ENCODE data around the gene FGF8.

The FGF8 gene

DNA sequence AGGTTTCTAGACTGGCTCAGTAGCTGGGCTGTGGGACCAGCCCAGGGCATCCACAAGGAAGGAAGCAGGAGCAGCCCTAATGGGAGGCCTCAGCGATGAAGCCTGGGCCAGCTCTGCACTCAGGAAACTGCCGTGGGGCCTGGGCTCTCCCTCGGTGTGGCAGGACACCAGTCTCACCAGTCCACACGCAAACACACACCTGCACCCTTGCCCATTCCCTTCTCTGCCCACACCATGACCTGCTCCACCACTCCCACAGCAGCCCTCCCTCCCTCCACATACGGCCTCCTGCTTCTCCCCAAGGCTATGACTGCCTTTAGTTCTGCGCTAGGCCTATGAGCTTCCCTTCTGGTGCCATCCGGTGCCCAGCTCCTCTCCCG lies 7.1 kb downstream of the FGF8 start:
- DNase-seq, result no peak

DNA sequence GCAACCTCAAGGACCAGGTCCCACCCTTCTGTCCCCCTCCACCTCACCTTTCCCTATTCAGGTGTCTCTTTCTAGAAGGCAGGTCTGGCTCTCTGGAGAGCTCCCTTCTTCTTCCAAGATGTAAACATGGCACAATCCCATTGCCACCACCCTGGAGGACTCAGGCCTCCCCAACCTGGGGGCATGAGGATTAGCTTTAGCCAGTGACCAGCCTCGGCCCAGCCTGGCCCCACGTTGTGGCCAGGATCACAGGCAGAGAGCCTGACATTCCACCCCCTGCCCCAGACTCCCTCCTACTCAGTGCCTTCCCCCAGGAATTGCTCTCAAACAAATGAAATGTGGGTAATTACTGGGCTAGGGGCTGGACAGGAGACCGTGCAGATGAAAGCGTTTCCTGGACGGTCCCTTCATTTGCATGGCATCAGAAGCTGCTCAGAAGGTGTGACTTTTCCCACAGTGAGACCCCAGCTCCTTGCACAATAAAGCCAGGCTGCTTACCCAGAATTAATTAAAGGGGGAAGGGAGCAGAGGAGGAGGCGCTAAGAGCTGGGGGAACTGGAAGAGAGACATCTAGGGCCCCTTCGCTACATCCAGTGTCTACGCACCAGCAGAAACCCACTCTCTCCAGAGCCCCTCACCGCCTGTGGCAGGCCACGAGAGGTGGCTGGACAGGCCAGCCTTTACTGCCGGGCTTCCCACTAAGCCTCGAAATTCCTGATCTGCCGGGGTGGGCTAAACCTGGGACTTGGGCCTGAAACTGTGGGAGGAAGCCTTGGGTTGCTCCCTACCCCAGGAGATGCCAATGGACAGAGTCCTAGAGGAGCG lies 7.7 kb downstream of the FGF8 start:
- DNase-seq, result no peak

DNA sequence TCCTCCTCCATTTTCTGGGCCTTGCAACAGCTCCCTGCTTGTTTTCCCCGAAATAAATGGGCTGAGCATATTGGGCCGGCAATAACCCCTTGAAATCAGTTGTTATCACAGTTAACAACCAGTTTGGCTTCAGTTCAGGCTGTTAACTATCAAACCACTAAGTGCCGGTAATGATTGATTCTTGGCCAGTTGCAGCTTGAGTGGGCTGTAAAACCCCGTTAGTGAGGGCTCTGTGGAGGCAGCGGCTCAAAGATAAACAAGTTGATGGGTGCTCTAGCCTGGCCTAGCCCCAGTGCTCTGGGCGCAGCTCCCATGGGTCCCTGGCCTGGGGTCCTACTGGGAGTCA lies 8.3 kb downstream of the FGF8 start:
- no peak for DNase-seq

DNA sequence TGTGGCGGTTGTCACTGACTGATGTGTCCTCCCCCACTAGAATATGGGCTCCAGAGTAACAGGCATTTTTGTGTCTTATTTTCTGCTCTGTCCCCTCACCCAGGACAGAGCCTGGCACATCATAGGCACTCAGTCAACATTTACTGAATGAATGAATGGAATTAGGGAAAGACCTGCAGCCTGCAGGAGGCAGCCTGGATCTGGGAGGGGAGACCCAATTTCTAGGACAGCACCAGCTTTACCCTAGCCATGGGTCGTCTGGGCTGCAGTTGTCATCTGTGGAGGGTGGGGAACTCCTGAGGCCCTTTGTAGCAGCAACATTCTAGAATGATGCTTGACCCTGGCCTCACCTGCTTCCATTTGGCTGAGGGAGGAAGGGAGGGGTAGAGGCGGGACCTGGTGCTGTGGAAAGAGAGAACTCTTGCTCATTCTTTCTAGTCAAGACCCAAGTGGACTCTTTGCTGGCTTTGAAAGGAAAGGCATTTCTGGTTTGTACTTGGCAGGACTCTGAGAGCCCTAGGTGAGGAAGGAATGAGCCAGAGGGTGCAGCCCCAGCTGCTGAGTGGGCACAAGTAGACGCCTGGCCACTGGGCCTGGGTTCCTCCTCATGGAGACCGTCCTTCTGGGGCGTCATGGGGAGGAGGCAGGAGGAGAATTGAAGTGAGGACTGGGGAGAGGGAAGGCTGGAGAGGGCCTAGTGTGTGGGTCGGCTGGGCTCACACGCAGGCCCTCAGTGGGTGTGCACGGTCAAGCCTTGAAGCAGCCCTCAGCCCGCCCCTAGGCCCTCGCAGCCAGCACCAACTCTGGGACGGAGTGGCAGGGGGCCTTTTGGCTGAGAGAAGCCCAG lies 8.9 kb downstream of the FGF8 start:
- no peak for DNase-seq

DNA sequence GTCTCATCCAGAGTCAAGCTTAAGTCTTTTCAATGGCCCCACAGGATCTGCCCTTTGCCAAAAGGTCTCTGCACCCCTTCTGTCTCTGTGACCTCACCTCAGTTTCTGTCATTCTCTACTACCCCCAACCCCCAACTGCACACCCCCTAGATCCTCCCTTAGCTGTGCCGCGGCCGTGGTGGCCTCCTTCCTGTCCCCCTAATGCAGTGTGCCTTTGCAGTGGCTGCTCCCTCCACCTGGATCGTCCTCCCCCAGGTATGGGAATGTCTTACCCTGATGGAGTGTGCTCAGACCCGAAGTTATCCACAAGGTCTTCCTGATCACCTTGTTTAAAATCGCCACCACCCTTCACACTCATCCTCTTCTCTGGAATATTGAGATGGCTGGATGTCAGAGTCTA lies 9.6 kb downstream of the FGF8 start:
- no peak for DNase-seq

DNA sequence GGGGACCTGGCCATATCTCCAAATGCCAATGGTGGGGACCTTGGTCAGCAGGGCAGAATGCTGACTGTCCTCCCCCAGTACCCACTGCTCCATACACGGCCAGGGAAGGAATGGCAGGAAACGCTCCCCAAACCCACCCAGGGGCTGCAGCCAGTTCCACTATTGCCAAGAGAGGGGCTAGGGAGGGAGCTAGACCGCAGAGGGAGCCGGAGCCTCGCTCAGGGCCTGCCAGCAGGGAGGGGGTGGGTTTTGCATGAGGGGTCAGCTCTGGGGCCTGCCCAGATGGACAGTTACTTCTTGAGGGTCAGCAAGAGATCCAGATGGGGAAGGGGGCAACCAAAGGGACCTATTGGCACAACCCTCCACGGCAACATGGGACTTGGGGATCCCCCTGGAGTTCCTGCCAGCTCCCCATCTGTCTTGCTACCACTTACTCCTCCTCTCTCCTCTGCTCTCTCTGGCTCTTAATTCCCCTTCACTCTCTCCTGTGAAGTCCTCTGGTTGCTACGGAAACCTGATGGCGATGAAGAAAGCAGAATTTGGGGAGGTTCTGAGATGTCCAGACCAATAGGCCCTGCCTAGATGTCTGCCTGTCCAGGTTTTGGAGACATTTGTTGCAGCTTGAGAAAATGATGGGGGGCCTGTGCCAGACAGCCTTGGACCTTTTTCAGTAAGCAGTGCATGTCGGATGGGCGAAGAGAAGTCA lies 12.6 kb downstream of the FGF8 start:
- DNase-seq, result no peak

DNA sequence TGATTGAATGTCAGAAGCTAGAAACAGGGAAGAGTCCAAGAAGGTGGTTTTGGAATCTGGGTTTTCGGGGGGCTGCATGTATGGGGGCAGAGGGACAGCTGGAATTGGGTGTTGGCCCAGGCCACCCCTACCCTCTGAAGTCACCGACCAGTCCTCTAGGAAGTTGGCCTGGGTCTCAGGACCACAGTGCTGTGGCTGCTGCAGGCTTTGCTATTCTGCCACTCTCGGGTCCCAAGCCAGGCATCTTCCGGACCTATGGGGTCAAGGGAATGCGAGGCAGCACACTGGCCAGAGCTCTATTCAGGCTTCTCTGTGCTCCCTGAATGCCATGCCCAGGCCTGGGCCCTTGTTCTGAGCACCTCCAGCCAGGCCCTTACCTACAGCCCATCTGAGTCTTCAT lies 13.2 kb downstream of the FGF8 start:
- no peak for DNase-seq

DNA sequence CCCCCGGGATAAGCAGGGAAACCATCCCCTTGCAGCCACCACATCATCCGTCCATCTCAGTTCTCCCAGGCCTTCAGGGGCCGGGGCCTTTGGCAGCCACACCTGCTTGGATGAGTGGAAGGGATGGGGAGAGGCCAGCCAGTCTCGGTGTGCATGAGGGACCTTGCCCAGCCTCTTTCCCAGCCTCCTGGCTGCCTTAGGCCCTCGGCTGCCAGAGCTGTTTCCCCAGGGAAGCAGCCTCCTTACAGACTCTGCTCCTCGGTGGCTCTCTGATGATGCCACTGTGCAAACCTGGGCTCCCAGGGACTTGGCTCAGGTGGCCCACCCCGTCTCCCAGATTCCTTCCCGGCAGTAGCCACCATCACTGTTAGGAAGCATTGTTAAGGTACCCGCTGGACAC lies 14.7 kb downstream of the FGF8 start:
- DNase-seq, result no peak

DNA sequence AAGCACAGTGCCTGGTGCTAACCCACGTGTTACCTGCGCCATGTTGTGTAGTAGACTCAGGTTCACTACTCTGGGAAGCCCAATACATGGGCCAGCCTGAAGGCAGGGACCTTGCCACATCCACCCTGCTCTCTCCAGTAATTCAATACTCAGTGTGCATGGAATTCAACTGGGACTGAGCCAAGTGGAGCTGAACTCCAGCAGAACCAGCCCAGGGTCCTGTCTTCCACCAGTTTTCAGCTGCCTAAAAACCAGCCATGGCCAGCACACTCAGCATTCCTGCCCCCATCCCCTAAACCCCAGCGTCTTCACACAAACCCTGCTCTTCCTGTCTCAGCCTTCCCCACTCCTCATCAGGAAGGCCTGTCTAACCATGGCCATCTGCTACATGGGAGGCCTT lies 15.4 kb downstream of the FGF8 start:
- no peak for DNase-seq

DNA sequence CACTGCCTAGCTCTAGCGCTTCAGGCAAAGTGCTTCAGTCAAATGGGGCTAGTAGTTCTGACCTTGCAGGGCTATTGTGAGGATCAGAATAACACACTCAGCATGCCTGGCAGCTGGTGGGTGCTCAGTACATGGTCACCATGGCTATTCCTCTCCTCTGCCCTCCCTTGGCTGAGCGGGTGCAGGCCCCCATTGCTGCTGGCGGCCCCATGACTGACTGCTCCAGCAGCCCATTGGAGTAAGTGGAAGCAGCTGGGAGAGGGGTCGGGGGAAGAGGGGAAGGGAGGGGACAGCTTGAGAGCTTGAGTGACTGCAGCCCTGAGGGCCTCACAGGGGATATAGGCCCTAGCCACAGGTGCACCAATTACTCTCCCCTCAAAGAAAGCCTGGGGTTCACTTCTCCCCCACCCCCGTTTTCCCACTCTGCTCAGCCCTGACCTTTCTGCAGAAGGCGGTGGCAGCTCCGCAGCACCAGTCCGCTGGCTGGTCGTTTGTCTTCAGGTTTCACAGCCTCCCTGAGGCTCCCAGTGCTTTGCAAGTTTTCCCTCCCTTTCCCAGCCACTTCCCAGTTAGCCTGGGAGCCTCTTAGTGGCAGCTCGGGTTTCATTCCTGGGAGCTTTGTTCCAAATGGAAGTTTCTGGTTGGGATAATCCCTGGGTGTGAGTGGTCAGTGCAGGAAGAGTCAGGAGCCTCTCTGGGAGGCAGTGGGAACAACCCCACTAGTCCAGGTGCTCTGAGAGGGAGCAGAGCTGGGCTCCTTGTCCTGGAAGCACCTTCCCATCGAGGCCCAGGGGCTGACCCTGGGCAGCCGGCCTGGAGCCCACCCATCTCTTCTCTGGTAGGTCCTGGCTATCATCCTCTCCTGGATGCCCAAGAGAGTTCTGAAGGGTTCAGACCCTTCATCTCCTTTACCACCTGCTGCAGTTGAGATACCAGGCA lies 16.3 kb downstream of the FGF8 start:
- DNase-seq, result no peak

DNA sequence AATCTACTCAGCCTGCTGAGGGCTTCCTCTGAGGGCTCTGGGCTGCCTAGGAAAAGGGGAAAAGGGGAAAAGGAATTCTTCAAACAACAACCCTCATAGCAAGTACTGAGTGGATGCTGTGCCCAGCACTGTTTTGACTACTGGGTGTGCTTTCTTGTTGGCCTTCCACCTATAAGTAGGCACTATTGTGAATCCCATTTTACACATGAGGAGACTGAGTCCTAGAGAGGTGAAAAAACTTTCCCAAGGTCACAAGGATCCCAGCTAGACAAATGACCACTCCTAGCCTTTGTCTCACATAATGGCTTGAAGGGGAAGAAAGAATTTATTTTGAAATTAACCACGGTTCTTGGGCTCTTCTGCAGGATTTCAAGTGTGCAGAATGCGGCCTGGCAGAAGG lies 17.1 kb downstream of the FGF8 start:
- DNase-seq, result no peak

DNA sequence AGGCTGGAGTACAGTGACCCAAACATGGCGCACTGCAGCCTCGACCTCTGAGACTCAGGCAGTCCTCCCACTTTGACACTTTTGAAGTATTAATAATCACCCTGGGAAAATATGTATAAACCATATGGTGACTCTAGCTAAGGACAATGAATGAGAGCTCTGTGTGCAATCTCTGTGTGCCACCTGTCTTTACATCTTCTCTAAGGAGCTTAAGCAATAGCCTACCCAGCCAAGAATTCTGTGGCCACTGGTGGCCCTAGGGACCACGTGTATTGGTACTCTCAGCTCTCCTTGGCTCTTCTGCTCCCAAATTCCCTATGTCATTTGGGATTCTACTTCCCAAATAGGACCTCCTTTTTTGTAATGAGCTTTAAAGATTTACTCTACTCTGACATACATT lies 23.7 kb downstream of the FGF8 start:
- no peak for DNase-seq

DNA sequence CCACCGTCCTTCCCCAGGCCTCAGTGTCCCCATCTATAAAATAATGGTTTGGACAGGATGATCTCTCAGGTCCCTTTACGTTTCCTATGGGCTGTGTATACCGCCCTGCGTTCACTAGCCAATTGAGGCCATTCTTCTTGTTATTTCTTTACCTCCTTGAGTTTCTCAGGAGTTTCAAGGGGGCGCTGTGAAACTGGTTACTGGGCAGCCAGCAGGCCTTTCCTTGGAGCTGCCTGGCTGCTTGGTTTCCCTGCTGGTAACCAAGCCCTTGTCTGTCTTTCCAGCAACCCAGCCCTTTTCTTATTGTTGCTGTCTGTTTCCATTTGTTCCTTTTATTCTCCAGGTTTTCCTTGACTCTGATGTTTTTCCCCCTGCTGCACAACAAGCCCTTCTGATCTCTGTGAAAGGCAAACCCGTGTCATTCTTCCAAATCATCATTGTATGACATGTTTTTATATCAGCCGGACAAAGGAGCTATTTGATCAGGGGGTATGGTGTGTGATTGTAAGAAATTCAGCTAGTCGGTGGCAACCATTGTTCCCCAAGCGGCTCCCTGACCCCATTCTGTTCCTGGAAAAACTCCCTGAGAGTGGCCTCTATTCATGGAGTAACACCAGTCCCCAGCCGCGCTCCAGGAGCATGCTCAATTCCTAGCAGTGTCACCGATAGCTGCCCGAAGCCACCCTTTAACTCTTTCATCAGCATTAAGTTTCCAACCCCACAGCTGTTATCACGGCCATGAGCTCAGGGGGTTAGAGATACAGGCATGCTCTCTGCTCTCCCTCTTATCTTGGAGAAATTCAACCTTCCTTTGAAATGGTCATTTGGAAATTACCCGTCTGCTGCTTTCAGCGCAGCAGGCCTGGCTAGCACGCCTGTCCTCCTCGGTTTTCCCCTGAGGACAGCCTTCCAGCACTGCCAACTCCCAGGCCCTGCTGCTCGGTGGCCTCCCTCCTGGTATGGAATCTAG lies 26.6 kb downstream of the FGF8 start:
- no peak for DNase-seq

DNA sequence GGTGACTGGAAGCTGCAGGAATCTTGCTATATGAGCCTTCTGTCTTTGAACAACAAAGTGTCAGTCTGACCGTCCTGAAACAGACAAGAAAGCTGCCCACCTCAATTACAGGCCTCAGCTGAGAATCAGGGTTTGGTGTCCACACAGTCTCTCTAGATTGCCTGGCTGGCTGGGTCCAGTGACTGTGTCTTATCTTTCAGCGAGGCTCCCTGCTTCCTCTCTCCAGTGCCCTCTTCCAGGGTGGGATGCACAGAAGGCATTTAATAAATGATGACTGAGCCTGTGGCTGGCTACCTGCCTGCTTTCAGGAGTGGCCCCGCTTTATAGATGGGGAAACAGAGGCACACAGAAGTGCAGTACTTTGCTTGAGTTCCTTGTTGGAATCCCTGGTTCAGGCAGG lies 27.4 kb downstream of the FGF8 start:
- DNase-seq, result no peak

DNA sequence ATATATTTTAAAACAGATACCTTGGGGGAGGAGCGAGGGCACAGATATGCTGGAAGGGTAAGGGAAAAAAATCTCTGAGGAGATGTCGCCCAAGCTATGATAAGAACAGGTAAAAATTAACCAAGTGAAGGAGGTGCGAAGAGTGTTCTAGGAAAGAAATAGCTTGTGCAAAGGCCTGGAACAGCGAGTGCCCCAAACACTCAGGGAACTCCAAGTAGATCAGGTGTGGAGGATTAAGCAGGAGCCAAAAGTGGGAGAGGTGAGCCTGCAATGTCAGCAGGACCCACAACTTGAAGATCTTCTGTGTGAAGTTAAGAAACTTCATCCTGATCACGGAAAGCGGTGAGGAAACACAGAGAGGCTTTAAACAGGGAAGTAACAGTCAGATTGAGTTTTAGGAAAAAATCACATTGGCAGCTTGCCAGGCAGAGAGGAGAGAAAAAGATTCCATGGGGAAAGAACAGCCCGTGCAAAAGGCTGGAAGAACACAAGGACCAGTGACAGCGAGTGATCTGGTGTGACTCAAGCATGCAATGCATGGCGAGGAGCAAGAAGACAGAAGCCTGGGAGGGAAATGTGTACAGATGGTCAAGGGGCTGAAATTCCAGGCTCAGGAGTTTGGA lies 30.7 kb downstream of the FGF8 start:
- DNase-seq, result no peak

DNA sequence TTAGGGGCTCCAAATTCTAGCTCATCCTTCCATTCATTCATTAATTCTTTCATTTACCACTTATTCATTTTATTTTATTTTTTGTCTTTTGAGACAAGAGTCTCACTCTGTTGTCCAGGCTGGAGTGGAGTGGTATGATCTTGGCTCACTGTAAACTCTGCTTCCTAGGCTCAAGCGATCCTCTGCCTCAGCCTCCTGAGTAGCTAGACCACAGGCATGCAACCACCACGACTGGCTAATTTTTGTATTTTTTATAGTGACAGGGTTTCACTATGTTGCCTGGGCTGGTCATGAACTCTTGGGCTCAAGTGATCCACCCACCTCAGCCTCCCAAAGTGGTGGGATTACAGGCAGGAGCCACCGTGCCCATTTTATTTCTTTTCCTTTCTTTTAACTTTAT lies 31.6 kb downstream of the FGF8 start:
- DNase-seq, result no peak

DNA sequence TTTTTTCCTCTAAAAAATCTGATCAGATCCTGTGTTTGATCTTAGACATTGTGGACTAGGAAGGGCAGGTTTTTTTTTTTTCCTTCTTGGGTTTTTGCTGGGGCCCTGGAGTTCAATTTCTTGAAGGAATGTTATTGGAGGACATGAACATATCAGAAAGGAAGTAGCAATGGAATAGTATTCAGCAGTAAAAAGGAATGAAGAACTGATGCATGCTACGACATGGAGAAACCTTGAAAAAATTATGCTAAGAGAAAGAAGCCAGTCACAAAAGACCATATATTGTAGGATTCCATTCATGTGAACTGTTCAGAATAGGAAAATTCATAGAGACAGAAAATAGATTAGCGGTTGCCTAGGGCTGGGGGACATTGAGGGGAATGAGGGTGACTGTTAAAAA lies 34.0 kb downstream of the FGF8 start:
- DNase-seq, result no peak

DNA sequence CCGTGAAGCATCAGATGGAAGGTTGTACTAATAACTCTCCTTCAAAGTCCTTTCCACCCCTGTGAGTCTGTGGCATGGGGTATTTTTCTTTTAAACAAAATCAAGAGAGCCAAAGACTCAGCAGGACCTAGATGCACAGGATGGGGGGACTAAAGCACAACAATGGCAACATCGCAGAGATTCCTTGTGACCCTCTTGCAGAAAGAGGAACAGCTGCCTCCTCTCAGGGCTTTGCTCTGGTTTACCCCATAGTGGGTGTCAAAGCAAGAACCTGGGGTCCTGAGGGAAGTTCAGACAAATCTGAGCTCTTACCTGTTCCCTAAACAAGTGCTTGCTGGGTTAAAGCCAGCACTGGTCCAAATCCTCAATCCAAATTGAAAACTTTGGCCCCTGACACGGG lies 39.2 kb downstream of the FGF8 start:
- no peak for DNase-seq

DNA sequence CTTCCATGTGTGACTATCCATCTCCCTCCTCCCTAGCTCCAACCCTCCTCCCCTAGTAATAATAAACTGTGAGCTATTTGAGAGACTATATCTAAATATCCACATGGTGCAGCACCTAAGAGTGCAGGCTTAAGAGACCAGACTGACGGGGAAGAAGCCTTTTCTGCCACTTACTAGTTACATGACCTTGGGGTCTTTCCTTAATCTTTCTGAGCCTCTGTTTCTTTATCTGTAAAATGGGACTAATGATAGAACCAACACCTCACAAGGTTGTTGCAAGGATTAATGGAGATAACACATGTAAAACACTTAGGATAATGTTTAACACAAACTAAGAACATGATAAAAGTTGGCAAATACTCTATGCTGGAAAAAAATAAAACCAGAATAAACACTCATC lies 43.8 kb downstream of the FGF8 start:
- no peak for DNase-seq

DNA sequence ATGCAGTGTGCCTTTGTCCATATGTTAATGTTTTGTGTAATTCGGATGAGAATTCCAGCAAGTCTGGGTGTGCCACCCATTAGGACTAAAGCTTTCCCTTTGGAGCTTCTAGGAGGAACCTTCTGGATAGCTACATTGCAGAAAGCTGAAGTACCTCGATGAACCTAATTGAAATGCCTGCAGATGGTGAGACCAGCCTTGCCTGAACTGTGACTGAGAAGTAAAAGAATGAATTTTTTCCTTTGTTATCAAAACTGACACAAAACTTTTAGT lies 49.9 kb downstream of the FGF8 start:
- DNase-seq, result no peak

All from central memory CD4-positive, alpha-beta T cell (primary cell).